Liver (tissue), 9 donors: ENCODE measurements around the gene WEE2. TPM values are rescaled to one million over a fixed set of nuclear protein-coding genes. Genes with fewer than 3 reads are reported as not detected.

Experiments used
- DNase-seq: peaks from one replicate; pipeline ENCODE4 v3.0.0-alpha.2; 2017; ENCODE audit warnings: low spot score
- H3K27ac ChIP-seq, 2 donors: one replicate each; pipeline ENCODE4 v1.7.0; 2013; ENCODE audit warnings: inconsistent platforms in 2 of 2, low read length in 2 of 2, control low read depth in 1 of 2, low read depth in 1 of 2, mild to moderate bottlenecking in 1 of 2
- H3K27me3 ChIP-seq, 4 donors: one replicate each; pipeline versions ENCODE4 v1.6.1 to v1.7.0; 2013; ENCODE audit warnings: low read length in 3 of 4, inconsistent platforms in 1 of 4, mild to moderate bottlenecking in 1 of 4, moderate library complexity in 1 of 4; ENCODE audit not compliant: control insufficient read depth in 4 of 4, insufficient read depth in 4 of 4
- H3K36me3 ChIP-seq, 4 donors: one replicate each; pipeline versions ENCODE4 v1.6.1 to v1.7.0; 2013; ENCODE audit warnings: low read length in 3 of 4, mild to moderate bottlenecking in 3 of 4, low read depth in 1 of 4, moderate library complexity in 1 of 4; ENCODE audit not compliant: control insufficient read depth in 4 of 4, insufficient read depth in 3 of 4
- H3K4me1 ChIP-seq, 4 donors: one replicate each; pipeline versions ENCODE4 v1.6.1 to v1.7.0; 2013; ENCODE audit warnings: low read length in 3 of 4, mild to moderate bottlenecking in 3 of 4, moderate library complexity in 1 of 4; ENCODE audit not compliant: control insufficient read depth in 4 of 4, insufficient read depth in 4 of 4
- H3K4me3 ChIP-seq, 3 donors: one replicate each; pipeline versions ENCODE4 v1.6.1 to v1.7.0; 2013; ENCODE audit warnings: low read length in 3 of 3, control low read depth in 1 of 3, low read depth in 1 of 3, mild to moderate bottlenecking in 1 of 3
- H3K9ac ChIP-seq, 2 donors: one replicate each; pipeline ENCODE4 v1.7.0; 2013; ENCODE audit warnings: low read length in 2 of 2, mild to moderate bottlenecking in 2 of 2, moderate library complexity in 2 of 2, control low read depth in 1 of 2, low read depth in 1 of 2
- H3K9me3 ChIP-seq, 4 donors: one replicate each; pipeline versions ENCODE4 v1.6.1 to v1.7.0; 2013; ENCODE audit warnings: low read length in 3 of 4; ENCODE audit not compliant: control insufficient read depth in 4 of 4
- EGR1 ChIP-seq, 2 donors: IDR thresholded peaks; 2 replicates each; pipeline ENCODE4 v1.6.1; 2016 to 2018; ENCODE audit warnings: antibody characterized with exemption in 2 of 2, low read depth in 2 of 2
- FOXA2 ChIP-seq: IDR thresholded peaks from 2 replicates; pipeline ENCODE4 v1.6.1; 2016; ENCODE audit warnings: antibody characterized with exemption
- GABPA ChIP-seq, 2 donors: IDR thresholded peaks in 1 of 2; conservative IDR thresholded peaks in 1 of 2; 2 replicates each; pipeline ENCODE4 v1.6.1; 2016; ENCODE audit warnings: antibody characterized with exemption in 2 of 2, mild to moderate bottlenecking in 1 of 2, moderate library complexity in 1 of 2
- HNF4A ChIP-seq, 2 donors: conservative IDR thresholded peaks; 2 replicates each; pipeline ENCODE4 v1.6.1; 2016; ENCODE audit warnings: antibody characterized with exemption in 2 of 2, mild to moderate bottlenecking in 2 of 2
- HNF4G ChIP-seq: IDR thresholded peaks from 2 replicates; pipeline ENCODE4 v1.6.1; 2016; ENCODE audit warnings: antibody characterized with exemption
- JUND ChIP-seq, 2 donors: IDR thresholded peaks; 2 replicates each; pipeline ENCODE4 v1.6.1; 2016; ENCODE audit warnings: antibody characterized with exemption in 2 of 2
- NR2F2 ChIP-seq: IDR thresholded peaks from 2 replicates; pipeline ENCODE4 v1.6.1; 2016; ENCODE audit warnings: antibody characterized with exemption
- RAD21 ChIP-seq, 2 donors: IDR thresholded peaks; 2 replicates each; pipeline ENCODE4 v1.6.1; 2016; ENCODE audit warnings: antibody characterized with exemption in 2 of 2, mild to moderate bottlenecking in 2 of 2
- RXRA ChIP-seq, 2 donors: IDR thresholded peaks; 2 replicates each; pipeline ENCODE4 v1.6.1; 2017 to 2018; ENCODE audit warnings: antibody characterized with exemption in 2 of 2, mild to moderate bottlenecking in 1 of 2
- SP1 ChIP-seq: IDR thresholded peaks from 2 replicates; pipeline ENCODE4 v1.6.1; 2018; ENCODE audit warnings: antibody characterized with exemption, mild to moderate bottlenecking
- TAF1 ChIP-seq: conservative IDR thresholded peaks from 2 replicates; pipeline ENCODE4 v1.6.1; 2016; ENCODE audit warnings: antibody characterized with exemption, mild to moderate bottlenecking
- YY1 ChIP-seq: IDR thresholded peaks from 2 replicates; pipeline ENCODE4 v1.6.1; 2016; ENCODE audit warnings: antibody characterized with exemption, mild to moderate bottlenecking
- WGBS: extraction: QIAGEN DNeasy Blood & Tissue Kit; methylation state at CpG from one replicate; pipeline ENCODE4 v1.1.7; 2013; 5-methylcytosine and 5-hydroxymethylcytosine counted together
- polyA plus RNA-seq, 2 donors: library from polyadenylated mRNA; stranded (reverse) in 1 of 2; unstranded in 1 of 2; fragments of 200-250 nt in 1 of 2; fragments of >200 nt in 1 of 2; fragmentation: Nextera tagmentation in 1 of 2; extraction: Ambion mirVana in 1 of 2; gene quantifications; one replicate each; pipeline versions ENCODE4 v1.2.1 to v1.2.3, GENCODE V29; 2013 to 2015
- total RNA-seq, 2 donors: library from RNA; depleted of rRNA; stranded (reverse); fragments of >200 nt; gene quantifications; one replicate each; pipeline ENCODE4 v1.2.3, GENCODE V29; 2014
- TF ChIP-seq, protein P1 (sequence below): IDR thresholded peaks from 2 replicates; pipeline ENCODE4 v1.6.1; 2016; ENCODE audit warnings: antibody characterized with exemption, mild to moderate bottlenecking
- TF ChIP-seq, protein P2 (sequence below): IDR thresholded peaks from 2 replicates; pipeline ENCODE4 v1.6.1; 2016; ENCODE audit warnings: antibody characterized with exemption
- TF ChIP-seq, protein P3 (sequence below): IDR thresholded peaks from 2 replicates; pipeline ENCODE4 v1.6.1; 2016; ENCODE audit warnings: antibody characterized with exemption
- TF ChIP-seq, protein P4 (sequence below): IDR thresholded peaks from 2 replicates; pipeline ENCODE4 v1.6.1; 2016; ENCODE audit warnings: antibody characterized with exemption
- TF ChIP-seq, protein P5 (sequence below): fragments of 150-350 bp; IDR thresholded peaks from 2 replicates; pipeline ENCODE4 v1.5.1; 2017; ENCODE audit warnings: improper control_type of control experiment, low read depth, low read length; ENCODE audit not compliant: missing input control
- donor health status: healthy.
- donor health status: healthy.
- donor health status: healthy.
- donor health status: healthy.
- donor health status: healthy.

WEE2 gene
- total and polyA plus RNA-seq, 4 donors: not detected

DNA sequence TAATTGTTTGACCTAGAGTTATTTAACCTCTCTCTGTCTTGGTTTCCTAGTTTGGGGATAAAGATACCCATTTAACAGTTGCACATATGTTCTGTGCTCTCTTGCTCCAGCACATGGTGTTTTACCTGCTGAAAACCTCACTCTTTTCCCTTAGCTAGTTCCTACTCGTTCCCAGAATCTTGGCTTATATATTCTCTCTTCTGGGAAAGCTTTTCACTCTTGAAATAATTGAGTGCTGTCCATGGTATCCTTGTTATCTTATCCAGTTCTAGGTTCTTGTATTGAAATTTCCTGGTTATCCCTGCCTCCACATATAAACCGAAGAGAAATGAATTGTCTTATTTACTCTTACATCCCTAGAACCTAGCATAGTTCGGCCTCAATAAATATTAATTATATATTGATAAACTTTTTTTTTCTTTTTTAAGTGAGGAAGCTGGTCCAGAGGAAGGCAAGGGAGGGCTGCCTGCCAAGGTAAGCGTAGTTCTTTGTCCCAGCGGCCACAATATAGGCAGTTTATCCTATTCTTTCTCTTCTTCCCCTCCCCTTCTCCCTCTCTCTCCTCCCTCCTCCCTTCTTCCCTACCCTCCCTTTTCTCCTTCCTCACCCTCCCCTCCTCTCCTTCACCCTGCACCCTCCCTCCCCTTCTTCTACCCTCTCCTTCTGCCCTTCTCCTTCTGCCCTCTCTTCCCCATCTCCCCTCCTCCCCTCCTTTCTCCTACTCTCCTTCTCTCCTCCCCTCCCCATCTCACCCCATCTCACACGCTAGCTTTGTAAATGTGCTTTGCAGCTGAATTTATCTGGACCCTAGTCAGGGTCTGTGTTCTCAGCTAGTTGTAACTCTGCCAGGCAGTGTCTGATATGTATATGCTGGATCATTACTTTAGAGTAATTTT is 7.9 kb downstream of the WEE2 start:
- Histone ChIP-seq H3K27ac (no peak overlapping the region), H3K9ac (no peak overlapping the region), H3K9me3 (no peaks in the 10 kb centered on the region), H3K36me3 (no peaks in the 10 kb centered on the region), H3K27me3 (no peaks in the 10 kb centered on the region), H3K4me1 (no peaks in the 10 kb centered on the region), H3K4me3 (no peak overlapping the region)
- TF ChIP-seq SP1 (no peak), HNF4A (conservative IDR thresholded peaks at IDR 0.05) (no peak), NR2F2 (no peak), FOXA2 (no peak), TAF1 (no peak)
- TF ChIP-seq, protein P1, sequence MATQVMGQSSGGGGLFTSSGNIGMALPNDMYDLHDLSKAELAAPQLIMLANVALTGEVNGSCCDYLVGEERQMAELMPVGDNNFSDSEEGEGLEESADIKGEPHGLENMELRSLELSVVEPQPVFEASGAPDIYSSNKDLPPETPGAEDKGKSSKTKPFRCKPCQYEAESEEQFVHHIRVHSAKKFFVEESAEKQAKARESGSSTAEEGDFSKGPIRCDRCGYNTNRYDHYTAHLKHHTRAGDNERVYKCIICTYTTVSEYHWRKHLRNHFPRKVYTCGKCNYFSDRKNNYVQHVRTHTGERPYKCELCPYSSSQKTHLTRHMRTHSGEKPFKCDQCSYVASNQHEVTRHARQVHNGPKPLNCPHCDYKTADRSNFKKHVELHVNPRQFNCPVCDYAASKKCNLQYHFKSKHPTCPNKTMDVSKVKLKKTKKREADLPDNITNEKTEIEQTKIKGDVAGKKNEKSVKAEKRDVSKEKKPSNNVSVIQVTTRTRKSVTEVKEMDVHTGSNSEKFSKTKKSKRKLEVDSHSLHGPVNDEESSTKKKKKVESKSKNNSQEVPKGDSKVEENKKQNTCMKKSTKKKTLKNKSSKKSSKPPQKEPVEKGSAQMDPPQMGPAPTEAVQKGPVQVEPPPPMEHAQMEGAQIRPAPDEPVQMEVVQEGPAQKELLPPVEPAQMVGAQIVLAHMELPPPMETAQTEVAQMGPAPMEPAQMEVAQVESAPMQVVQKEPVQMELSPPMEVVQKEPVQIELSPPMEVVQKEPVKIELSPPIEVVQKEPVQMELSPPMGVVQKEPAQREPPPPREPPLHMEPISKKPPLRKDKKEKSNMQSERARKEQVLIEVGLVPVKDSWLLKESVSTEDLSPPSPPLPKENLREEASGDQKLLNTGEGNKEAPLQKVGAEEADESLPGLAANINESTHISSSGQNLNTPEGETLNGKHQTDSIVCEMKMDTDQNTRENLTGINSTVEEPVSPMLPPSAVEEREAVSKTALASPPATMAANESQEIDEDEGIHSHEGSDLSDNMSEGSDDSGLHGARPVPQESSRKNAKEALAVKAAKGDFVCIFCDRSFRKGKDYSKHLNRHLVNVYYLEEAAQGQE: no peak
- no peak for DNase-seq
- WGBS: 86% methylated on average over 6 of the region's 6 CpGs

DNA sequence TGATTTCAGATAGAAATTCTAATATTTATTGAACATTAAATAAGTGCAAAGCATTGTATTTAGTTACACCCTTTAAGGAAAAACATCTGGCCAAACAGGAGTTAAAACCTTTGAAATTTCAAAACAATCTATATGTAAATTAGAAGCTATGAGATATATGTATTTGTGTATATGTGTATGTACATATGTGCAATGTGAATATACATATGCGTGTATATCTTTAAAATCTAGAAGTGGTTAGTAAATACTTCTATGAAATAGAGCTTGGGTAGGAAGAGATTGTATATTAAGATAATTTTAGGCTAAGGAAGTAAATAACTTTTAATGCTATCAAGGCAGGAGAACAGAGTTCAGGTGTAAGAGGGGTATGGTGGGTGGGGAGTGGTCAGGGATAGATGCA is 9.3 kb downstream of the WEE2 start:
- no peaks in the 10 kb centered on the region for H3K4me1 ChIP-seq
- H3K27ac ChIP-seq: no peak overlapping the region
- H3K4me3 ChIP-seq: no peak overlapping the region
- TF ChIP-seq EGR1 (IDR thresholded peaks at IDR 0.05; ENCODE audit: low read depth in 2 of 2): no peak
- TF ChIP-seq GABPA (IDR thresholded peaks at IDR 0.05 in 1 of 2, conservative IDR thresholded peaks at IDR 0.05 in 1 of 2): no peak
- no peak for TF ChIP-seq SP1
- TF ChIP-seq RAD21 (IDR thresholded peaks at IDR 0.05): no peak
- TF ChIP-seq JUND (IDR thresholded peaks at IDR 0.05): no peak
- no peak for TF ChIP-seq HNF4A (conservative IDR thresholded peaks at IDR 0.05)
- TF ChIP-seq, protein P2, sequence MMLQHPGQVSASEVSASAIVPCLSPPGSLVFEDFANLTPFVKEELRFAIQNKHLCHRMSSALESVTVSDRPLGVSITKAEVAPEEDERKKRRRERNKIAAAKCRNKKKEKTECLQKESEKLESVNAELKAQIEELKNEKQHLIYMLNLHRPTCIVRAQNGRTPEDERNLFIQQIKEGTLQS: no peak
- TF ChIP-seq, protein P3, sequence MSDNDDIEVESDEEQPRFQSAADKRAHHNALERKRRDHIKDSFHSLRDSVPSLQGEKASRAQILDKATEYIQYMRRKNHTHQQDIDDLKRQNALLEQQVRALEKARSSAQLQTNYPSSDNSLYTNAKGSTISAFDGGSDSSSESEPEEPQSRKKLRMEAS: no peak
- no peak for TF ChIP-seq TAF1
- TF ChIP-seq HNF4G: no peak
- no peak for TF ChIP-seq YY1
- TF ChIP-seq, protein P4, sequence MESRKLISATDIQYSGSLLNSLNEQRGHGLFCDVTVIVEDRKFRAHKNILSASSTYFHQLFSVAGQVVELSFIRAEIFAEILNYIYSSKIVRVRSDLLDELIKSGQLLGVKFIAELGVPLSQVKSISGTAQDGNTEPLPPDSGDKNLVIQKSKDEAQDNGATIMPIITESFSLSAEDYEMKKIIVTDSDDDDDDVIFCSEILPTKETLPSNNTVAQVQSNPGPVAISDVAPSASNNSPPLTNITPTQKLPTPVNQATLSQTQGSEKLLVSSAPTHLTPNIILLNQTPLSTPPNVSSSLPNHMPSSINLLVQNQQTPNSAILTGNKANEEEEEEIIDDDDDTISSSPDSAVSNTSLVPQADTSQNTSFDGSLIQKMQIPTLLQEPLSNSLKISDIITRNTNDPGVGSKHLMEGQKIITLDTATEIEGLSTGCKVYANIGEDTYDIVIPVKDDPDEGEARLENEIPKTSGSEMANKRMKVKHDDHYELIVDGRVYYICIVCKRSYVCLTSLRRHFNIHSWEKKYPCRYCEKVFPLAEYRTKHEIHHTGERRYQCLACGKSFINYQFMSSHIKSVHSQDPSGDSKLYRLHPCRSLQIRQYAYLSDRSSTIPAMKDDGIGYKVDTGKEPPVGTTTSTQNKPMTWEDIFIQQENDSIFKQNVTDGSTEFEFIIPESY: no peak
- TF ChIP-seq, protein P1: no peak
- TF ChIP-seq NR2F2: no peak
- TF ChIP-seq RXRA (IDR thresholded peaks at IDR 0.05): no peak
- TF ChIP-seq, protein P5, sequence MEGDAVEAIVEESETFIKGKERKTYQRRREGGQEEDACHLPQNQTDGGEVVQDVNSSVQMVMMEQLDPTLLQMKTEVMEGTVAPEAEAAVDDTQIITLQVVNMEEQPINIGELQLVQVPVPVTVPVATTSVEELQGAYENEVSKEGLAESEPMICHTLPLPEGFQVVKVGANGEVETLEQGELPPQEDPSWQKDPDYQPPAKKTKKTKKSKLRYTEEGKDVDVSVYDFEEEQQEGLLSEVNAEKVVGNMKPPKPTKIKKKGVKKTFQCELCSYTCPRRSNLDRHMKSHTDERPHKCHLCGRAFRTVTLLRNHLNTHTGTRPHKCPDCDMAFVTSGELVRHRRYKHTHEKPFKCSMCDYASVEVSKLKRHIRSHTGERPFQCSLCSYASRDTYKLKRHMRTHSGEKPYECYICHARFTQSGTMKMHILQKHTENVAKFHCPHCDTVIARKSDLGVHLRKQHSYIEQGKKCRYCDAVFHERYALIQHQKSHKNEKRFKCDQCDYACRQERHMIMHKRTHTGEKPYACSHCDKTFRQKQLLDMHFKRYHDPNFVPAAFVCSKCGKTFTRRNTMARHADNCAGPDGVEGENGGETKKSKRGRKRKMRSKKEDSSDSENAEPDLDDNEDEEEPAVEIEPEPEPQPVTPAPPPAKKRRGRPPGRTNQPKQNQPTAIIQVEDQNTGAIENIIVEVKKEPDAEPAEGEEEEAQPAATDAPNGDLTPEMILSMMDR: no peak
- DNase-seq: no peak
- H3K9ac ChIP-seq: no peak overlapping the region
- WGBS: 99% methylated on average over 1 of the region's 1 CpG
- no peaks in the 10 kb centered on the region for H3K27me3 ChIP-seq
- no peaks in the 10 kb centered on the region for H3K36me3 ChIP-seq
- H3K9me3 ChIP-seq: no peaks in the 10 kb centered on the region
